ENCODE data around the gene ACE.

The ACE gene

DNA sequence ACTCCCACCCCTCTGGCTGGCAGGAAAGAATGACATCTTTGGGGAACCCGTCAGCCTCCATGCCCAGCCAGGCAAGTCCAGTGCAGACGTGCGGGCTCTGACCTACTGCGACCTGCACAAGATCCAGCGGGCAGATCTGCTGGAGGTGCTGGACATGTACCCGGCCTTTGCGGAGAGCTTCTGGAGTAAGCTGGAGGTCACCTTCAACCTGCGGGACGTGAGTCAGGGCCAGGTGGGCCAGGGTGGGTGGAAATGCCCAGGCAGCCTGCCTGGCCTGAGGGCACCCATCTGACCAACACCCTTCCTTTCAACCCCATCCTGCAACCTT, 65.3 kb downstream of the ACE start:
- DNase-seq = no peak

DNA sequence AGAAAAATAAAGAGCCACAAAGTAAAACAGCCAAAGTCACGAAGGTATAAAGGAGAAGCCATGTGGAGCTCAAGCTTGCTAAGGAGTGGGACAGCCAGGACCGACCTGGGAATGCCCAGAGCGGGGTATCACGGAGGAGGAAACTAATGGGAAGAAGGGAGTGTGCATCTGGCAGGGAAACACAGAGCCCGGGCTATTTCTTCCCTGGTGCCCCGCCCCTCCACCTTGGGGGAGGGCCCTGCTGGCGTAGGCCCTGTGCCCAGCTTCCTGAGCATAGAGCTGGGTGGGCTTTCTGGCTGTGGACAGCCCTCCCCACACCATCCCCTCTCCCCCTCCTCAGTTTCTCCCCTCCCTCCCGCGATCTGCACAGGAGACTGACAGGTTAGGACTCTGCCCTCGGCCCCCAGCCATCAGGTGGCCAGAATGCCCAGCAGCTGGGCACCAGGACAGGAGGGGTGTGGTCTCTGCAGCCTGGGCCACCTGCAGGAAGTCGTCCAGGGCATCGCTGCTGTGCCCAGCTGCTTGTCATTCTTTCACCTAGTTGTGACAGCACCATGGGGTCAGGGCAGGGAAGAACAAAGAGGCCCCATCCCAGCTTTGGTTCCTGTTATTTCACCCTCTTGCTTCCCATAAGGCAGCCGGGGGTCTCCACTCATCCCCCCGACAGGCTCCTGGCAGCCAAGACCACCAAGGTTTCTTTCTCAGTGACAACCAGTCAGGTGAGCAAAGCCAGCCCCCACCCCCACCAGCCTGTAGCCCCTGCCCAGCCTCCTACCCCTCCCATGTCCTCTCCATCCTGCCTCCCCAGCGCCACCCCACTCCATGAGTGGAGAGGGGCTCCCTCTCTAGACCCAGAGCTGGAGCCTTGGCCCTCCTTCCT, 66.3 kb downstream of the ACE start:
- no peak for DNase-seq

GRCh38 chr17:63543822-63544420, 67.1 kb downstream of the ACE start:
- DNase-seq = no peak

DNA sequence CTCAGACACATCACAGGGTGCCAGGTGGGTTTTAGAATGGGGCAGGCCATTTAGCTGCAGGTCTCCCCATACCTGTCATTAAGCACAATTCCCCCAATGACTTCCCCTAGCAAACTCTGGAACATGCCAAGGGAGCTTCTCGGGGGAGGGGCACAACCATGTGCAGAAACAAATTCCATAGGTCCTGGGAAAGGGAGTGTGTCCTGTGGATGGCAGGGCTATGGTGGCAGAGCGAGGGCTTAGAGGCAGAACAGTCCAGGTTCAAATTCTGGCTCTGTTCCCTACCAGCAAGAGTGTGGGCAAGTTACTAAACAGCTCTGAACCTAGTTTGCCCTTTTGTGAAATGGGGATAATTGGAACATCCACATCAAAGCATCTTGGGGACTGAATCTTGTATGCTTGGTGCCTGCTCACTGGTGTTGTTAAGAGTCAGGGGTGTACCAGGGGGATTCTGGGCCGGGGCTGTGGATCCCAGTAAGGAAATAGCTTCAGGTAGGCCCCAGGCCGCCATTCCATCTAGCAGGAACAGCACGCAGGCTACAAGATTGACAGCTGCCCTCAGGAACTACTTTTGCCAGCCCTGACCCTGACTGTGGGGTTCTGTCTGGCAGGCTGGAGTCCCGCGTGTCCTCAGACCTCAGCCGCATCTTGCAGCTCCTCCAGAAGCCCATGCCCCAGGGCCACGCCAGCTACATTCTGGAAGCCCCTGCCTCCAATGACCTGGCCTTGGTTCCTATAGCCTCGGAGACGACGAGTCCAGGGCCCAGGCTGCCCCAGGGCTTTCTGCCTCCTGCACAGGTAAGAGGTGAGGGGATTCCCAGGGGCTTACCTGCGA, 67.8 kb downstream of the ACE start:
- no peak for DNase-seq

GRCh38 chr17:63546308-63547082, 69.6 kb downstream of the ACE start:
- no peak for DNase-seq

GRCh38 chr17:63547083-63547523, 70.2 kb downstream of the ACE start:
- no peak for DNase-seq

All from SIG-M5 (cell line).